GM19043 (cell line): ENCODE results near the gene CST8.
"Not testable (repeated sequence)": the region's sequence is repeated elsewhere in the genome, so short reads cannot be mapped to it uniquely, and the experiment has no call there.

Experiments
- ATAC-seq: cut with Tn5 transposase; IDR thresholded peaks from one replicate; pipeline ENCODE4 v1.9.1; 2021; ENCODE audit warnings: low read depth; ENCODE audit not compliant: unreplicated experiment

CST8 gene, protein sequence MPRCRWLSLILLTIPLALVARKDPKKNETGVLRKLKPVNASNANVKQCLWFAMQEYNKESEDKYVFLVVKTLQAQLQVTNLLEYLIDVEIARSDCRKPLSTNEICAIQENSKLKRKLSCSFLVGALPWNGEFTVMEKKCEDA

DNA sequence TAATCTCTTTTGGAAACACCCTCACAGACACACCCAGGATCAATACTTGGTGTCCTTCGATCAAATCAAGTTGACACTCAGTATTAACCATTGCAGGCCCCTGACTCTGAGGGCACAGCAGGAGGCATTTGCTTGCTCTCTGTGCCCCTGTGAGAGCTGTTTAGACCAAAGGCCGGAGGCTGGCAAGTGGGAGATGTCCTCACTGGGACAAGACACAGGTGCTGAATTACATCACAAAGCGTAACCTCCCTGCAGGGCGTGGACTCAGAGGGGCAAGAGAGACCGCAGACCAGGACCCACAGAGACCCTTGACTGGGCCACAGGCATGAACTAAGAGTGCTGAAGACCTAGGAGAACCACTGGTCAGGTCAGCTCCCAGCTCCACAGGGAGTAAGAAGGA, at the start of gene CST8:
Gene CST8 (plus strand): TSS at position 301 of the 400 bp plus-strand sequence. CDS start 551 bp downstream, outside the sequence.
- no peak for ATAC-seq

- peak; percentile 66 for ATAC-seq
Measured at GRCh38 chr20:23441850-23442313, 49.0 kb upstream of the CST8 start.

GRCh38 chr20:23442436-23442835, 48.5 kb upstream of the CST8 start:
- no peak for ATAC-seq

DNA sequence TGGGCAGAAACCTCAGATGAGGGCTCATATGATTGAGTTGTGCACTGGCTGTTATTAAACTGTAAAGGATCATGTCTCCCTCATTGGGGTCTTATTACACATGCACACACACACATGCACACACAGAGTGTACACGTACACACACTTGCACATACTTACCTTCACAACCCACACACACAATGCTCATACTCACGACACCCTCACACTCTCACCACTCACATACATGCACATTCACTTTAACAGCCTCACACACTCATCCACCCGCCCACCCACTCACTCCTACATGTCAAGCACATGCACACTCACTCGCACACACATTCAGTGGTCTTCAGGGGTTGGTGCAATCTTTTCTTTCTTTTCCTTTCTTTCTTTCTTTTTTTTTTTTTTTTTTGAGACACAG, 46.1 kb upstream of the CST8 start:
- no peak for ATAC-seq

DNA sequence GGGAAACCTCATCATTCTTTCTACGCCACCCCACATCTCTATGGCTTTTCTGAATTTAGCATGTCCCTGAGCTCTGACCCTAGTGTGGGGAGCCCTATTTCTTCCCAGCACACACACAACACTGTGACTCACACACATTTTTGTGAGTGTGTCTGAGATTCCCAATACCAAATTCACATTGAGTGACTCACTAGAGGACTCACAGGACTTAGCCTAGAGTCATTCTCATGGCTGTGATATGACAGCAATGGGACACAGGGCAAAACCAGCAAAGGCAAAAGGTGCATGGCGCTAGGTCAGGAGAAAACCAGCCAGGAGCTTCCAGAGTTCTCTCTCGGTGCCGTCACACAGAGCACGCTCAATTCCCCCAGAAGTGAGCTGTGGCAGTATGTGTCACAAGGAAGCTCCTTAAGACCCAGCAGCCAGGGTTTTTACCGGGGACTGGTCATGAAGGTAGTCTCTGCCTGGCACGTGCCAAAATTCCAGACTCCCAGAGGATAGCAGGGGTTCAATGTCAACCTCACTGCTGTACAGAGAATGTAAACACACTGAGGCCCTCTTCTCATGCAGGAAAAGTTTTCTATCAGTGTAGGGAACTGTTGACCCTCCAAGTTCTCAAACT, 45.2 kb upstream of the CST8 start:
- ATAC-seq, result no peak

DNA sequence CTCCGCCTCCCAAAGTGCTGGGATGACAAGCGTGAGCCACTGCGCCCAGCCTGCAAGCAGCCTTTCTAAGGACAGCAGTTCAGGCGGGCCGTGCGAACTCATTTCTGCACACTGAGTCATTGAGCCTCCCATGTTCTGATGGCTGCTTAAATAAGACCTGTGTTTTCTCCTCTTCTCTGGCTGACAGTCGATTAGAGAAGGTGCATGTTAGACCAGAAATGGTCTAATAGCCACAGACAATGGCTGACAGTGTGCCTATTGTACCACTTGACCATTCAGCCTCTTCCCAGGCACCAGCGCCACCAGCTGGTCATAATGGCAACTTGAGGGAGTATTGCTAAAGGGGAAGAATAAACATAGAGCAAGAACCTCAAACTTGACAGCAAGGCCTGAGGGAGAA, 44.4 kb upstream of the CST8 start:
- no peak for ATAC-seq

DNA sequence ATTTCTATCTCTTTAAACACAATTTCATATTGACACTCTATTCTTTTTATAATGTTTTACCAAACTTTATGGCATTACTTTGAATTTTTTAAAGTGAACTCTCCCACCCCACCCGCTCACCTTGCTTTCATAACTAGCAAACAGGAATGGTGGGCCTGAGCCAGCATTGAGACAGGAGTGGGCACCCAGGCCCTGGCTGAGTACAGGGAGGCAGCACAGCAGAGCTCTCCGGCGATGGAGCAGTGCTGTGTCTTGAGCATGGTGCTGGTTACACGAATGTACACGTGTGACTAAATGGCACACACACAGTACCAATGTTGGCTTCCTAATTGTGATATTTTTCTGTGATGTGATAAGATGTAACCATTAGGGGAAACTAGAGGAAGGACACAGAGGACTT, 42.8 kb upstream of the CST8 start:
- ATAC-seq, result no peak

- no peak for ATAC-seq
Measured at GRCh38 chr20:23449421-23449820, 41.5 kb upstream of the CST8 start.

GRCh38 chr20:23450877-23451276, 40.0 kb upstream of the CST8 start:
- ATAC-seq, result no peak

DNA sequence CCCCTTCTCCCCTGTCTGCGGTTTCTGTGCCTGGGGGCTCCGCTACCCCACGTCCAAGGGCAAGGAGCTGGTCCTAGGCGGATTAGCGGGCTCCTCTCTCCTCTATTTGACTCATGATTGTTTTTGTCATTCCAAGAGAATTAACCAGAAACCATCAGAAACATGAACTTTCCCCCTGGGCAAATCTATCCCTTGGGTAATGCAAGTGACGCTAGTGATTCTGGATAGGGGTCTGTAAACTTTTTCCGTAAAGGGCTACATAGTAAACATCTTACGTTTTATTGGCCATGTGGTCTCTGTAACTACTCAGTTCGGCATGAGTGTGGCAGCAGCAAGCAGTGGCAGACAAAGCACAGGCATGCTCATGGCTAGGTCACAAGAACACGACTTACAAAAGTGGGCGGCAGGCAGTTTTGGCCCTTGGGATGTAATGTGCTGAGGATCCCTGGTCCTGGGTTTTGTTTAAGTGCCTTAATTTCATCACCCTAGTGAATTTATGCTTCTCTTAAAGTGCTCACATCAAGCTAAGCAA, 38.9 kb upstream of the CST8 start:
- ATAC-seq, result no peak

GRCh38 chr20:23452776-23453175, 38.1 kb upstream of the CST8 start, which contains the start of gene CST11:
CST11 (minus strand) TSS chr20:23452876; CDS start chr20:23452811, 65 bp downstream.
- ATAC-seq, result no peak

DNA sequence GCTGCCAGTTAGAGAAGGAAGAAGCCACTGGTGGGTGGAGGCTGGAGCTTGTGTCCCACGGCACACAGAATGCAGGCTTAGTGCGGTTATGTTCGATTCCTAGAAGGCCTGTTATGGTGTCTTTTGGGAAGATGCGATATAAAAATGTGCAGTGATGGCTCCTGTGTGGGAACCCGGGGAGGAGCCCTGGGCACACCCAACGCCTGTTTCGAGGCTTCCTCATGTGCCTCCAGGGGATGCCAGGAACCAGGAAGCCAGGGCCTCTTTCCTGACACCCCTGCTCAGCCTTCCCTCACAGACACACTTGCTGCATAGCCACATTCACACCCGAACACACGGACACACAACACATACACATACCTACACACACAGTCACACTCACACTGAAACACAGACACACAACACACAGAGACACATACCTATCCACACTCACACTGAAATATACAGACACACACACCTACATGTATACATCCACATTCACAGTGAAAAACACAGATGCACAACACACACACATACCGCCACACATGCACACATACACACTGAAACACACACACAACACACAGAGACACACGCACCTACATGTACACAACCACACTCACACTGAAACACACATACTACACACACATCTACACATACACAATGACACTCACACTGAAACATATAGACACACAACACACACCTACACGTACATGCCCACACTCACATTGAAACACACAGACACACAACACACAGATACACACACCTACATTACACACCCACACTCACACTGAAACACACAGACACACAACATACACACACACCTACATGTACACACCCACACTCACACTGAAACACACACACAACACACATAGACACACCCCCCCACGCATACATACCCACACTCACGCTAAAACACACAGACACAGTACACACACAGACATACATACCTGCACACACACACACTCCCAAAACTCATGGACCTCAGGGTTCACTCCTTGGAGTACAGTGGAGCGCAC, 37.1 kb upstream of the CST8 start:
- no peak for ATAC-seq

DNA sequence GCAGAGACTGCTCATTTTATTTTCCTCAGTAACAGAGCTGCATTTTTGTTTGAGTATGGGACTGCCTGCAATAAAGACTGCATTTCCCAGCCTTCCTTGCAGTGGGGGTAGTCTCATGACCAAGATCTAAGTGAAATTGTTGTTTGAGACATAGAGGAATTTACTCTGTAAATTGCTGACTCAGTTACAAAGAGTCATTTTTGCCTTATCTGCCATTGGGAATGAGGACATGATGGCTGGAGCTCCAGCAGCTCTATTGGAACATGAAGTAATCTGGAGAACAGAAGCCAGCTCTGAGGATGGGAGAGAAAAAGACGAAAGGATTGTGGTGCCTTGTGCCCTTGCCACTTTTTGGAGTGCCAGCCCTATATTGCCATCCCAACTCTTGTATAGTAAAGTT, 36.1 kb upstream of the CST8 start:
- ATAC-seq, result no peak

- ATAC-seq, result no peak
Measured at GRCh38 chr20:23455639-23456038, 35.3 kb upstream of the CST8 start.

GRCh38 chr20:23456409-23456808, 34.5 kb upstream of the CST8 start:
- ATAC-seq, result no peak

GRCh38 chr20:23456873-23457272, 34.0 kb upstream of the CST8 start:
- no peak for ATAC-seq

DNA sequence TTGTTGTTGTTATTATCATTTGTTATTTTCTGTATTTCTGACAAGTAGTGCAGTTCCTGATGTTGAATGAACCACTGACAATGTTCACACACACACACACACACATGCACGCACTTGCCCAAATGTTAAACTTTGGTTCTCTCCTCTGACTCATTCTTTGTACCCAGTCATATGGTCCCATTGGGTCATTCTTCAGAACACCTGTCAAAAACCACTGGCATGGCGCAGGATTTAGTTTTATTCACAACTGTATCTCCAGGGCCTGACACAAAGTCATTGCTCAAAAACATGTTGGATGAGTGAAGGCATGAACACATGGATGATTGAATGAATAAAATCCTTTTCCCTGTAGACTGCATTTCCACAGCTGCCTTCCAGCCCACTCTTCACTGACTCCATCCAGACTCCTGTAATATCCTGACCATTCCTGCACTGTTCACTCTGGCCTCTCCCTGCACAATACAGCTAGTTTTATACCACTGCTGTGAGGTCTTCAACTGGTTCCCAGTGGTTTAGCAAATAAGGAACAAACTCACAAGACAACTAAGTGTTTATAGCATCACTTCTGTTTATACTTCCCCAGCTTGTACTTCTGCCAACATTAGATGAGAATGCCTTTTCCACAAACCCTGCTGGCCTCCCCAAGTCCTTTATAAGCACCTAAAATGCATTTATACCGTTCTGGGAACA, 31.3 kb upstream of the CST8 start:
- no peak for ATAC-seq

DNA sequence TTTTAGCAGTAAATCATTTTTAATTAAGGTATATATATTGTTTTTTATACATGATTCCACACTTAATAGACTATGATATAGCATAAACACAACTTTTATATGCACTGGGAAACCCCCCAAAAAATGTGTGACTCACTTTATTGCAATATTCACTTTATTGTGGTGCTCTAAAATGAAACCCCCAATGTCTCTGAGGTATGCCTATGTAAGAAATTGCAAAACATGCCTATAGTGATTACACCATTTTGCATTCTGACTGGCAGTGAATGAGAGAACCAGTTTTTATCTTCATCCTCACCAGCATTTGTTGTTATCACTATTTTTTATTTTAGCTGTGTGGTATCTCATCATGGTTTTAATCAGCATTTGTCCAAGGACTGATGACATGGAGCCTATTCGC, 29.7 kb upstream of the CST8 start:
- no peak for ATAC-seq

DNA sequence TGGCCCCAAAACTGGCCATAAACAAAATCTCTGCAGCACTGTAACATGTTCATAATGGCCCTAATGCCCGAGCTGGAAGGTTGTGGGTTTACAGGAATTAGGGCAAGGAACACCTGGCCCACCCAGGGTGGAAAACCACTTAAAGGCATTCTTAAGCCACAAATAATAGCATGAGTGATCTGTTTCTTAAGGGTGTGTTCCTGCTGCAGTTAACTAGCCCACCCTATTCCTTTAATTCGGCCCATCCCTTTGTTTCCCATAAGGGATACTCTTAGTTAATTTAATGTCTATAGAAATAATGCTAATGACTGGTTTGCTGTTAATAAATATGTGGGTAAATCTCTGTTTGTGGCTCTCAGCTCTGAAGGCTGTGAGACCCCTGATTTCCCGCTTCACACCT, 24.0 kb upstream of the CST8 start:
- ATAC-seq, result not testable (repeated sequence)

GRCh38 chr20:23472306-23472705, 18.6 kb upstream of the CST8 start:
- not testable (repeated sequence) for ATAC-seq
